NT2/D1 (cell line): ENCODE data around the gene DYTN.

Source experiments
- DNase-seq: peaks from one replicate; pipeline ENCODE4 v3.0.0-alpha.2; 2011; ENCODE audit warnings: low read depth, low spot score
- H3K27me3 ChIP-seq: 2 replicates; pipeline ENCODE4 v1.6.0; 2011; ENCODE audit warnings: mild to moderate bottlenecking; ENCODE audit not compliant: insufficient read length, insufficient read depth
- H3K36me3 ChIP-seq: 2 replicates; pipeline ENCODE4 v1.6.1; 2011; ENCODE audit warnings: mild to moderate bottlenecking, low read length, mixed read lengths; ENCODE audit not compliant: insufficient read depth, insufficient read length
- H3K4me1 ChIP-seq: 2 replicates; pipeline ENCODE4 v1.5.1; 2011; ENCODE audit not compliant: insufficient read depth, insufficient read length
- H3K4me3 ChIP-seq: 2 replicates; pipeline ENCODE4 v1.5.1; 2011; ENCODE audit warnings: low read depth; ENCODE audit not compliant: insufficient read length
- H3K9ac ChIP-seq: 2 replicates; pipeline ENCODE4 v1.6.0; 2011; ENCODE audit warnings: low read depth; ENCODE audit not compliant: insufficient read length
- H3K9me3 ChIP-seq: 2 replicates; pipeline ENCODE4 v1.5.1; 2011; ENCODE audit warnings: mild to moderate bottlenecking, low read length; ENCODE audit not compliant: insufficient read depth
- SUZ12 ChIP-seq: IDR thresholded peaks from 2 replicates; pipeline ENCODE4 v1.6.1; 2011; ENCODE audit not compliant: insufficient read length, insufficient read depth; ENCODE audit errors: extremely low read depth
- YY1 ChIP-seq: IDR thresholded peaks from 2 replicates; pipeline ENCODE4 v1.6.1; 2011; ENCODE audit not compliant: insufficient read length, insufficient read depth
- ZNF274 ChIP-seq: IDR thresholded peaks from 2 replicates; pipeline ENCODE4 v1.6.1; 2011; ENCODE audit warnings: mild to moderate bottlenecking, low read depth, low read length

Gene DYTN

DNA sequence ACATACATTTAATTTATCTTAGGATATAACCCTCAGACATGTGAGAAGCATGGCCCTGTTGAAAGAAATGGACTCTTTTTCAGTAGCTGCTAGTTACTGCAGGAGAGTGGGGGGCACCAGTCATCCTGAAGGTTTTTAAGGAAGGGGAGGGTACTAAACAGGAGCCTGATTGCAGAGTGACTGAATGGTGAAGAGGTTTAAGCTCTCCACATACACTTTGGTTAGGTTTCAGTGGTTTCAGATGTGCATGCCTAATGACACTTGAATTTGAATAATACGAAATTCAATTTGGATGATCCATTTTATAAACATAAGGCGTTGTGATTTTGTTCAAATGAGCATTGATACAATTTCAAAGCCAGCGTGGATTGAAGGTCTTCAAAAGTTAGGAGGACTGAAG is 86.9 kb downstream of the DYTN start:
- H3K9ac ChIP-seq = no peak overlapping the region
- H3K4me3 ChIP-seq = no peak overlapping the region
- no peaks in the 10 kb centered on the region for H3K36me3 ChIP-seq
- H3K27me3 ChIP-seq = no peaks in the 10 kb centered on the region
- no peaks in the 10 kb centered on the region for H3K4me1 ChIP-seq
- DNase-seq = no peak
- TF ChIP-seq YY1 (no peak), ZNF274 (no peak)
- no peaks in the 10 kb centered on the region for H3K9me3 ChIP-seq

DNA sequence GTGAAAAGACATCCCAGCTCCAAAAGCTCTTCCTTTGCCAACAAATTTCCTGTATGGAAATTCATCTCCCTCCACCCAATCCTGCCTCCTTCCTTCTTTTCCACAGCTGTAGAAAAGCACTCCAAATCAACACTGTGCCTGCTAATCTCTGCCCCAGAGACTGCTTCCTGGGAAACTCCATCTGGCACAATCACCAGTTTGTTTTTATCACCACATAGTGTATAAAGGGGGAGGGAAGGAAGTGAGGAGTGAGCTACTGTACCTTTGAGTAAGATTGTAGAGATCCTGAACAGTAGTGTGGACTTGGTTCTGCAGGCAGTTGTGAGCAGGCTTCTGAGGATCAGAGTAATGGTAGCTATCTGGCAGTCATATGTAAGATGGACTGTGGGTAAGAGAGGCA is 90.6 kb downstream of the DYTN start:
- no peaks in the 10 kb centered on the region for H3K36me3 ChIP-seq
- H3K9me3 ChIP-seq = no peaks in the 10 kb centered on the region
- no peaks in the 10 kb centered on the region for H3K27me3 ChIP-seq
- H3K4me1 ChIP-seq = no peaks in the 10 kb centered on the region
- TF ChIP-seq ZNF274 = no peak
- no peak for TF ChIP-seq YY1
- TF ChIP-seq SUZ12 = no peak
- H3K4me3 ChIP-seq = no peak overlapping the region
- H3K9ac ChIP-seq = no peak overlapping the region
- no peak for DNase-seq

DNA sequence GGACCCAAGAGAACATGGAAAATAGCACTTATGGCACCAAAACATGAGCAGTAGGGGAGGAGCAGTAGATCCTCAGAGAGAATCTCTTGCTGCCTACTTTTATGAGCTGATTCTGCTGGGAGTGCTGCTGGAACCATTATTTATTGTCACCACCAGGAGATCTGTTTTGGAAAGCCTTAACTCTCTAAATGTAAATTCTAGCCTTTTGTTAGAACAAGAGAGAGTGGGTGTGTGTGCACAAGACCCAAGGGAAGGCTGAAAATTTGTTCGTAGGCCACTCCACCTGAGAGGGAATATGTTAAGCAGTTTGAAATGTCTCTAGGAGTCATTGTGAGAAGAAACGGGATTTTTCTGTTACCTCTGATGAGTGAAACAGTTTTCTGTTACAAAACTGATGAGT is 92.1 kb downstream of the DYTN start:
- no peaks in the 10 kb centered on the region for H3K4me1 ChIP-seq
- no peaks in the 10 kb centered on the region for H3K9me3 ChIP-seq
- no peak for DNase-seq
- H3K27me3 ChIP-seq = no peaks in the 10 kb centered on the region
- H3K4me3 ChIP-seq = no peak overlapping the region
- no peak overlapping the region for H3K9ac ChIP-seq
- no peaks in the 10 kb centered on the region for H3K36me3 ChIP-seq
- TF ChIP-seq YY1 (no peak), ZNF274 (no peak), SUZ12 (no peak)

DNA sequence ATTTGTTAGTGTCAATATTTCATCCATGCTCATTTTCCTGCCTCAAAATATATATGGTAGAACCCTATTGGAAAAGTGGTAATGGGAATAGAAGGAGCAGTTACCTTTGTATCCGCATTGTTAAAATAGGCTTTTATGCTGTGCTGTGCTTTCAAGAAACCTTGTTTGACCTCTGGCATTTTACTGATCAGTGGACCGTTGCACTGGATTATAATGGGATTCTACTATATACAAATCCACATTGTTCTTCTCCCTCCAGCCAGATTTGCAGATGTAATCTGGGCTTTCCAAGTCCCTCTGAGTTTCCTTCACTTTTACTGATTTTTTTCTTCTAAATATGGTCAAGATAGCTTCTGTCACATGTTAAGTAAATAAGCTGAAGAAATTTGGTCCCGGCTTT is 99.2 kb downstream of the DYTN start:
- TF ChIP-seq SUZ12 = no peak
- TF ChIP-seq ZNF274 = no peak
- no peak for TF ChIP-seq YY1
- no peak for DNase-seq
- H3K4me1 ChIP-seq = no peaks in the 10 kb centered on the region
- no peak overlapping the region for H3K9ac ChIP-seq
- H3K9me3 ChIP-seq = no peaks in the 10 kb centered on the region
- no peaks in the 10 kb centered on the region for H3K27me3 ChIP-seq
- no peak overlapping the region for H3K4me3 ChIP-seq
- H3K36me3 ChIP-seq = no peaks in the 10 kb centered on the region

DNA sequence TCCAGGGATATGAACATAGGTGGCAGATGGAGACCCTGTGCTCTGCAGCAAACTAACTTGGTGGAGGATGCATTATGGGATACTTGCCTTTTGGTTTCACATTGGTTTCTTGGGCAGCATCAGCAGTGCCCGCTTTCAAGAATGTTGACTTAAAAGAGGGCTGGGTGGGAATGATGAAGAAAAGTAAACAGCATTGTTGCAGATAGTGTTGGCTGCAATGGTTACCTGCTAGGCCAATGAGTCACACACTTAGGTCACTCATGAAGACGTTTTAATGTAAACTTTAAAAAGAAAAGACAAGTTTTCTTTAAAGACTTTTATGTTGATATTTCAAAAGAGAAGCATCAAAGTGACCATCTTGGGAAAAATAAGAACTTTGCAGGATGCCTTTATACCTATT is 102.0 kb downstream of the DYTN start:
- no peaks in the 10 kb centered on the region for H3K36me3 ChIP-seq
- TF ChIP-seq SUZ12 (no peak), ZNF274 (no peak), YY1 (no peak)
- H3K9ac ChIP-seq = no peak overlapping the region
- H3K4me3 ChIP-seq = no peak overlapping the region
- no peaks in the 10 kb centered on the region for H3K27me3 ChIP-seq
- no peaks in the 10 kb centered on the region for H3K9me3 ChIP-seq
- DNase-seq = no peak
- H3K4me1 ChIP-seq = peaks cover 4% of the 10 kb centered on the region

DNA sequence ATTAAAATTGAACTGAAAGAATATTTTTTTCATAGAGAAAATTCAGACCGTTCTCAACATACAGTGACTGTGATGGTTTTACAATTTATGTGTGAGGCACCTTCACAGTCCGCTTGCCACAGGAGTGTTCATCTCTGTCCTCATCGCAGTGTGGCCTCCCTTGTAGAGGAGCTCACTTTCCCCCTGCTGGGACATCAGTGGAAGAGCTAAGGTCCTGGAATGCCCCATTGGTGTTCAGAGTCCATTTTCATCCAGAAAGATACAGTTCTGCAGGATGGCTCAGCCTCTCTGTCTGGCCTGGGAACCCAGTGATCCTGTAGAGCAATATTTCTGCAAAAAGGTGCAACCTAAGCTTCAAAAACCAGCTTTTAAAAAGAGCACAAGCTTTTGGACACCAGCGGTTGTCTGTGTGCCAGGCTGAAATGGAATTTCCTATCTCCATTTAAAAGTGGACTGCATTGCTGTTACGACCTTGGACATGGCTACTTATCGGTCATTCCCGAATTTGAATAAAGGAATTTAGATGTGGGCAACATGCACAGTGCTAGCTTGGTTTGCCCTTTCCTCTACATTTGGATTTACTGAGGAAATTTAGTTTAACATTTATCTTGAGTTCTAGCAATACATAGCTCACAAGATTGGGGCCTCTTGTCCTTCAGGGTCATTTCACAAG is 102.6 kb downstream of the DYTN start:
- Histone ChIP-seq H3K27me3 (no peaks in the 10 kb centered on the region), H3K9me3 (no peaks in the 10 kb centered on the region), H3K4me3 (no peak overlapping the region), H3K4me1 (peaks cover 4% of the 10 kb centered on the region), H3K9ac (no peak overlapping the region), H3K36me3 (no peaks in the 10 kb centered on the region)
- TF ChIP-seq ZNF274 = no peak
- no peak for TF ChIP-seq SUZ12
- TF ChIP-seq YY1 = no peak
- DNase-seq = no peak

DNA sequence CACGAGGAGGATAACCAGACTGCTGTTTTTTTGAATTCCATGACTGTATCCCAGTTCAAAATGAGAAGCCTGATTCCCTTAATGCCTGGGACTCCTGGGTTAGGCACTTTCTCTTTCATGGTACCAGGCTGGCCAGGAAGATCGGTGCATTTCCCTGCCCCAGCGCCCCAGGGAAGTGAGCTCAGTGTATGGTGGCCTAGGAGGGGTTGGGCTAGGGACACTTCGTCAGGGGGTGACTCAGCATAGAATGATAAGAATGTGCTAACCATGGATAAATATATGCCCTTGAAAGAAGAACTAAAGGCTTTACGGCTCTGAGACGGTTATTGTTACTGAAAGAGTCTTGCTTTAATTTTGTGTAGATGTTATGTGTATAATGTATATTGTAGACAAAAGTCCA is 103.4 kb downstream of the DYTN start:
- DNase-seq = no peak
- H3K27me3 ChIP-seq = no peaks in the 10 kb centered on the region
- H3K9me3 ChIP-seq = no peaks in the 10 kb centered on the region
- no peak for TF ChIP-seq SUZ12
- TF ChIP-seq ZNF274 = no peak
- TF ChIP-seq YY1 = no peak
- no peaks in the 10 kb centered on the region for H3K36me3 ChIP-seq
- peaks cover 4% of the 10 kb centered on the region for H3K4me1 ChIP-seq
- H3K4me3 ChIP-seq = no peak overlapping the region
- no peak overlapping the region for H3K9ac ChIP-seq
